Measurements from ENCODE around the gene CEP164.
"Not testable (repeated sequence)": the region's sequence is repeated elsewhere in the genome, so short reads cannot be mapped to it uniquely, and the experiment has no call there.

The CEP164 gene

DNA sequence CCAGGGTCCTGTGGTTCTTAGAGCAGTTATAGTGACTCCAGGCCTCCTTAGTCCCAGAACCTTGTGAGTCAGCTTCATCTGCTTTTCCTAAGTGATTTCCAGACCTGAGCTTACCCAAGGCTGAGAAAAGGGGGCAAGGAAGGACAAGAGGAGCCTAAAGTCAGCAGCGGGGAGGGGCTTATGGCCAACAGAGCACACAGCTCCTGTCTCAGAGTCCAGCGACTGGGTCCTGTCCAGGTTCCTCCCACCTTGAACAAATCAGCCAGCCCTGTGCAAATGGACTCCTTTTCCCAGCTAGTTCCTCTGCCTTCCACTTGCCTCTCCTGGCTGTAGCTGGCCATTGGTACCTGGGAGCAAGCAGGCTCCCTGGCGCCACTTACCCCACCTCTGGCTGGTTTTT is 22.5 kb upstream of the CEP164 start:
- DNase-seq (ENCODE audit: low read depth), result no peak

- no peak for DNase-seq (ENCODE audit: low read depth)
Measured at GRCh38 chr11:117309310-117309709, 18.3 kb upstream of the CEP164 start.

GRCh38 chr11:117313091-117313490 is 14.6 kb upstream of the CEP164 start:
- DNase-seq (ENCODE audit: low read depth), result no peak

GRCh38 chr11:117313828-117314768 is 13.6 kb upstream of the CEP164 start:
- DNase-seq (ENCODE audit: low read depth), result no peak

DNA sequence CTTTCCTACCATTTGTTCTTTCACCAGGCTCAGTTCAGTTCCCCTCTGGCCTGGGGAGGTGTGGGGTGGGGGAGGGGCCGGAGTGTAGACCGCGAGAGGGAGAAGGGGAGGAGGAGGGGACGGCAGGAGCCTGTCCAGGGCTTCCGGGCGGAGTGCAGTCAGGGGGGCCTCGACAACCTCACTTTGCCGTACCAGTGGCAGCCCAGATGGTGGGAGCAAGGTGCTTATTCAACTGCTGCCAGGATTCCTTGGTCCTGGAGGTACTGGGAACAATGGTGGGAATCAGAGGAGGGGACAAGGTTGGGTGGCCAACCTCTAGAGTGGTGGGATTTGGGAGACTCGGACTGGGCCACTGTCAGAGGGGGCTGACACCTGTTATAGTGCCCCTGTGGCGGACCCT is 12.8 kb upstream of the CEP164 start:
- no peak for DNase-seq (ENCODE audit: low read depth)

DNA sequence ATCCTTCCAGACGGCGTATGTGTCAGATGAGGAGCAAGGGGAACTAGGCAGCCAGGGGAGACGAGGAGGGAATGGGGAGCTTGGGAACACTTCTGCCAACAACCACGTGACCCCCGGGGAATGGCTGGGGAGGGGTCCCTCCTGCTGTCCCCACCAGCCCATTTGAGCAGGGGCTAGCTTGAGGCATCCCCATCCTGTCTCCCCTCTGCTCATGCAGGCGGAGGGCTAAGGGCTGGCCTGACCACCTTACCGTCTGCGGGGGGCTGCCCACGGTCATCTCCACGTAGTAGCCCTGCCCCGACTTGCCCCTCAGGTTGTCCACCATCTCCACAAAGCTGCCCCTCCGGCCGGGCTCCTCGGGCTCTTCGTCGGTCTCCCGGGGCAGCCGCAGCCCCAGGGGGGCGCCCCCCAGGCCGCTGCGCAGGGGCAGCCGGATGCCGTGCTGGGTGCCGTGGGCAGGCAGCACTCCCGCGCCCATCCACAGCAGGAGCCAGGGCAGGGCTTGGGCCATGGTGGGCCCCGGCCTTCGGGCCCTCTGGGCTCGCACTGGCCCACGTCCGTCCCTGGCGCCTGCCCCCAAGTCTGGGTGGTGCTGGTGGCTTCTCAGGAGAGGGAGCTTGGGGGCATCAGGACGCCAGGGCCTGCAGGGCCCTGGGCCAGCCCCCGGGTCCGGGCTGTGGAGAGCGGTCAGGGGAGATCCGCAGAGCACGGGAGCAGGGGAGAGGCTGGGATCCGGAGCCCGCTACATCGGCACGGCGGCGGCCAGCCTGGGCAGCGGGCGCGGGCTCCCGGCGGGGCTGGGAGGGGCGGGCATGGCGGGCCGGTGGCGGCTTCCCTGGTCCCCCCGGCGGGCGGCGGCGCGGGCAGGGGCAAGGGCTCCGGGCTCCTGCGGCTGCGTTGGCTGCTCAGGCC is 12.1 kb upstream of the CEP164 start:
- DNase-seq (ENCODE audit: low read depth), result no peak

DNA sequence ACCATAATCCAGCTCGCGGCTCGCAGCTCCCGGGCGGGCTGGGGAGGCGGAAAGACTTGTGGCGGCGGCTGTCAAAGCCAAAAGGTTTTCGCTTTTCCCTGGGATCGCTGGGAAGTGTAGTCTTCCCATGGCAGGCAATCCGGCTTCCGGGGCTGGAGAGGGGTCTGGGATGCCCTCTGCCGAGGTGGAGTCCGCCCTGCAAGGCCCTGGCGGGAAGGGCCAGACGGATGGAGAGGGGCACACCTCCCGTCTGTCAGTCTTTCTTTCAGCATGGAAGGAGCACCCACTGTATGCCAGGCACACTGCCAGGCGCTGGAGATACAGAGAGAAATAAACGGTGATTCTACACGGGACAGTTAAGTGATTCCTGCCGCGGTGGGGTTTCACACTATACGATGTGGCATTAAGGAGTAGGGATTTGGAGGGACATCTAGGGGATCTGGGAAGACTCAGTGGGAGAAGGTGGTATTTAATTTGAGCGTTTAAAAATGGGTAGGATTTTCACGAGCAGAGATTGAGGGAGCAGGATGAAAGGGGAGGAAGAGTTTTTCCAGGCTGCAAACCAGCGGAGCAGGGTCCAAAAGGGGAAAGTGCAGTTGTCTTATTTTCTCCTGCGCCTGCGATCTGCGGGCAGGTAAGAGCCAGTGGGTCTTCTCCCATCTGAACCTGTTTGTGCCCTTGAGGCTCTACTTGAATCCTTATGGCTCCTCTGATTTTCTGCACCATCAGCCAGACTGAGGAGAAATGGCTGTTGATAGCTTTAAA is 11.3 kb upstream of the CEP164 start, which contains the start of gene BACE1:
BACE1 (minus strand) TSS at position 60 of the 765 bp plus-strand sequence. CDS start 461 bp downstream, outside the sequence.
- DNase-seq (ENCODE audit: low read depth), result no peak

- DNase-seq (ENCODE audit: low read depth), result no peak
Measured at GRCh38 chr11:117318738-117319137, 8.9 kb upstream of the CEP164 start.

- DNase-seq (ENCODE audit: low read depth), result no peak
Measured at GRCh38 chr11:117319214-117319840, 8.3 kb upstream of the CEP164 start.

DNA sequence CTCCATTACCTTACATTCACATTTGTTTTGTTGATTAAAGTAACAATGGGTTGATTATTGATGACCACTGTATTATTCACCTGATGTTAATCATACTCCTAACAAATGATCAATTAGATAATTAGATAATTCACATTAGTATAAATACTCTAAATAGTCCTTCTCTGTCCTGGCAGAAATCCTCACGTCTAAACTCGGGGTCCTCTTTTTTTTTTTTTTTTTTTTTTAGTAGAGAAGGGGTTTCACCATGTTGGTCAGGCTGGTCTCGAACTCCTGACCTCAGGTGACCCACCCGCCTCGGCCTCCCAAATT is 443 bp upstream of the CEP164 start:
- DNase-seq (ENCODE audit: low read depth), result not testable (repeated sequence)

DNA sequence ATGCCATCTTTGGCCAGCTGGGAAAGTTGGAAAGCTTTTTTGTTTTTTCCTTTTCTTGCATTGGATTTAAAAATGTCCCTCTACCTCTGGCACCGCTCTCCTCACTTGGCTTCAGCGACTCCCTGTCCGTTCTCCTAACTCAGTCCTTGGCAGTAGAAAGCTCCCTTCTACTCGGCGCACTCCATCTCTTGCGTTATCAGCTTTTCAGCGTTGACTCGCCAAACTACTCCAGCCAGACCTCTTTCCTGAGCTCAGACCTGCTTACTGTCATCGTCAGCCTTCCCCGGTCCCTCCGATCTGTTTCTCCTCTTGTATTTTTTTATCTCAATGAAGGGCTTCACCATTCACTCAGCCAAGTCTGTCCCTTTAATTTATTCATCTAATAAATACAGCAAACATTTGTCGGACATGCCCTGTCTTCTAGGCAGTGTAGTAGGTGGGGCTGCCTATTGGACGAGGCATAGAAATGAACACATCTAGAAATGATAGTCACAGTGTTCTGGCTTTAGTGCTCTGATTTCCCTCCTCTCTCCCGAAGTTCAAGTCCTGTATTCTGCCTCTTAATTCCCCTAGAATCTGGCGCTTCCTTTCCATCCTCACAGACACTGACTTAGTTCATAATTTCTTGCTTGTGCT is 839 bp downstream of the CEP164 start:
- no peak for DNase-seq (ENCODE audit: low read depth)

DNA sequence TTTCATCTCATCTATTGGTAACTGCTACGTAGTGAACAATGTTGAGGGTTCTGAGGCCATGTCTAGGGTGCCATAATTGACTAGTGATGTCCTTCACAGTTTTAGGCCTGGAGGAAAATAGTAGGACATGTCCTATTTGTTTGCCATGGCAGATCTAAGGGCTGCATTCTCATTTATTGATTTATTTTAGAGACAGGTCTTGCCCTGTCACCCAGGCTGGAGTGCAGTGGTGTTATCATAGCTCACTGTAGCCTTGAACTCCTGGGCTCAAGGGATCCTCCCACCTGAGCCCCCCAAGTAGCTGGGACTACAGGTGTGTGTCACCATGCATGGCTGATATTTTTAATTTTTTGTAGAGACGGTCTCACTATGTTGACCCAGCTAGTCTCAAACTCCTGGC is 5.2 kb downstream of the CEP164 start:
- no peak for DNase-seq (ENCODE audit: low read depth)

GRCh38 chr11:117333917-117334316 is 6.3 kb downstream of the CEP164 start:
- DNase-seq (ENCODE audit: low read depth), result no peak

- DNase-seq (ENCODE audit: low read depth), result no peak
Measured at GRCh38 chr11:117334896-117335295, 7.2 kb downstream of the CEP164 start.

DNA sequence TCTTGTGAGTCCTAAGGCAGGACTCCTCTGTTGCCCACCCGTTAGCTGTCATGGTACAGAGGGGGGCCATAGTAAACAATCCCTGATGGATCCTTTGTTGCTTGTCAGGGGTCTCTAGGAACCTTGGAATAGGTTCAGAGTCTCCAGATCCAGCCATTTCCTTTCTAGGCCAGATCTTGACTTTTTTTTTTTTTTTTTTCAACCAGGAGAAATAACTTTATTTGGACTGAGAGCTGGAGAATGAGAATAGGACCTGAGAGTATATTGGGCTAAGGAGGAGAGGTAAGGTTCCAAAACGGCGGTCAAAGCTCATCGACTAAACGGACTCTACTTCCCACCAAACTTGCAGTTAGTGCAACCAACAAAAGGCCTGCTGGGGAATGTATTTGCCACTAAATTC is 7.7 kb downstream of the CEP164 start:
- no peak for DNase-seq (ENCODE audit: low read depth)

GRCh38 chr11:117337076-117337475 is 9.4 kb downstream of the CEP164 start:
- no peak for DNase-seq (ENCODE audit: low read depth)

DNA sequence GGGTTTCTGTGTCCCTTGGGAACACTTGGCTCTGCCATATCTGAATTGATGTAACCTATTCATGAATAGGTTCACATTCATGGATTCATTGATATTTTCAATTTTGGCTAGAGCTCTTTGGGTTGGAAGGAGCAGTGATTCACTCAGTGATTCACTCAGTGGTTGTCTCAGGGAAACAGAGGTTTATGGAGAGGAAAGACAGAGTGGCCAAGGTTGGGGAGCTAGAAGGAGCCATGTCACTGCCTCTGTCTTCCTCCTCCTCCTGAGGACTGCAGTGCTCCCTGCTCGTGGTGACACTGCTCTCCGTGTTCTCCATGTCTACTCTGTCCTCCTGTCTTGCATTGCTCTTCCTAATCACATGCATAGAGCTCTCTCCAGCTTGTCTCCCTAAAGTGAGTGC is 17.4 kb downstream of the CEP164 start:
- DNase-seq (ENCODE audit: low read depth), result no peak

GRCh38 chr11:117354550-117354949 is 26.9 kb downstream of the CEP164 start:
- DNase-seq (ENCODE audit: low read depth), result no peak

DNA sequence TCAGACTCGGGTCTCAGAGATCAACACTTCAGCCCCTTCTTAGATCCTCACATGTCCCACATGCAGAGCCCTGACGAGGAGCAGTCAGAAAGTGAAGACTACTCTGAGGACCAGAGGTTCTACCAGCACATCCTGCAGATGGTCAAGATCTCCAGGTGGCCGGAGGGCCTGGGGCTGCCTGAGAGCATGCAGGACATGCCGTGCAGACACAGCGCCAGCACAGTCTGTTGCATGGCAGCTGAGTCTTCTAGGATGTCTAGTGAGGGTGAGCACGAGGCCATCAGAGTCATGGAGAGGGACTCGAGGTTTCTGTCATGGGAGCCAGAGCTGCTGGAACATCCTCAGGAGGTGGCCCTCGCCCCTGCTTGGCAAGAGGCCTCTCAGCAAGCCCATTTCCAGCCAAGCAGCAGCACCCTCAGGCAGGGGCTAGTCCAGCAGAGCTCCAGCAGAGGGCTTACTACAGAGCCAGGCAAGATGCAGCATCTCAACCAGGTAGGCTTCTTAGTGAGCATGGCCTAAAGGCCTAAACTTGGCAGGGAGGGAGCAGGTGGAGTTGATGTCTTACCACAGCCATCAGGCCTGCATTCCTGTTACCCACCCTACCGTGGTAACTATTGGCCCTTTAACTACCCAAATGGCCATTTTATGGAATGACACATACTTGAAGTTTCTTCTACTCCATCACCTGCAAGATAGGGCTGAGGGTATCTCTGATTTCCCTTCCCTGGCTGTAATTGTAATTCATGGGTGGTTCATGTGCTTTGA is 28.7 kb downstream of the CEP164 start:
- no peak for DNase-seq (ENCODE audit: low read depth)

DNA sequence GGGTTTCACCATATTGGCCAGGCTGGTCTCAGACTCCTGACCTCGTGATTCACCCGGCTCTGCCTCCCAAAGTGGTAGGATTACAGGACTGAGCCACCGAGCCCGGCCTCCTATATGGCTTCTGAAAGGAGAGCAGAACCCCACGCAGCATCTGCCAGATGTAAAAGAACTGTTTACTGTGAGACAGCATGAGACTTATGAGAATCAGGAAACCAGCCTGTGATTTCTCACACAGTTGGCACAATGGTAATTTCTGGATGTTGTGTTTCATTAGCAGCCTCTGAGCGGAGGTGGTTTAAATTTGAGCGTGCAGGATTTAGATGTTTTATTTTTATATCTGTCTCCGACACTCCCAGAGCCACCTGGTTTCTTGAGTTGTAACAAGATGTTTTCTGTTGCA is 33.8 kb downstream of the CEP164 start:
- DNase-seq (ENCODE audit: low read depth), result no peak

Data from T follicular helper cell (primary cell).